WTC11 (cell line): ENCODE results near the gene TRPC4AP. TPM values are rescaled to one million over a fixed set of nuclear protein-coding genes. Genes with fewer than 3 reads are reported as not detected.

ENCODE experiments used
- ATAC-seq: fragments of 200-7000 bp; cut with Tn5 transposase; 2 replicates; pipeline ENCODE4 v1.10.0; 2021; ENCODE audit warnings: mild to moderate bottlenecking, moderate library complexity
- CTCF ChIA-PET: fragments of 300-600 bp; sonication (Branson Sonifier 250); formaldehyde crosslinking; loops from one replicate; lab custom pipeline; 2021; ENCODE audit warnings: antibody characterized with exemption; lab: Charles Lee
- POLR2A ChIA-PET: fragments of 350-600 bp; sonication (Branson Sonifier 250); formaldehyde crosslinking; loops from one replicate; lab custom pipeline; 2021; ENCODE audit warnings: antibody characterized with exemption; lab: Charles Lee
- DNase-seq: peaks from one replicate; pipeline ENCODE4 v3.0.0; 2021; ENCODE audit warnings: low spot score
- H3K27ac Mint-ChIP-seq: 2 replicates; pipeline ENCODE4 v1.8.0; 2021; ENCODE audit warnings: mixed read lengths
- H3K27me3 Mint-ChIP-seq: 2 replicates; pipeline ENCODE4 v1.8.0; 2021; ENCODE audit warnings: low read depth, mild to moderate bottlenecking, moderate library complexity, mixed read lengths
- H3K36me3 Mint-ChIP-seq: 2 replicates; pipeline ENCODE4 v1.8.0; 2021; ENCODE audit warnings: mixed read lengths
- H3K4me1 Mint-ChIP-seq: 2 replicates; pipeline ENCODE4 v1.8.0; 2022; ENCODE audit warnings: mixed read lengths
- H3K4me3 Mint-ChIP-seq: 2 replicates; pipeline ENCODE4 v1.8.0; 2021; ENCODE audit warnings: mild to moderate bottlenecking, moderate library complexity, mixed read lengths
- H3K9me3 Mint-ChIP-seq: 2 replicates; pipeline ENCODE4 v1.8.0; 2021; ENCODE audit warnings: mixed read lengths
- FOXP1 ChIP-seq: sonication (generic); formaldehyde crosslinking; IDR thresholded peaks from 2 replicates; pipeline ENCODE4 v1.8.0; 2022; ENCODE audit warnings: missing genetic modification reagents, mild to moderate bottlenecking, moderate library complexity, borderline replicate concordance
- GABPB1 ChIP-seq: sonication (generic); formaldehyde crosslinking; IDR thresholded peaks from 2 replicates; pipeline ENCODE4 v1.8.1; 2023; ENCODE audit warnings: mild to moderate bottlenecking, missing genetic modification reagents
- GRHL2 ChIP-seq: fragments of 250-450 bp; sonication (Bioruptor Pico); IDR thresholded peaks from 2 replicates; pipeline ENCODE4 v1.8.0; 2022; ENCODE audit warnings: mild to moderate bottlenecking, moderate library complexity; ENCODE audit not compliant: insufficient replicate concordance, severe bottlenecking
- JUN ChIP-seq: sonication (generic); formaldehyde crosslinking; IDR thresholded peaks from 2 replicates; pipeline ENCODE4 v1.8.0; 2023; ENCODE audit warnings: mild to moderate bottlenecking, missing genetic modification reagents
- MXD4 ChIP-seq: fragments of 250-450 bp; sonication (Bioruptor Pico); IDR thresholded peaks from 2 replicates; pipeline ENCODE4 v1.8.0; 2021; ENCODE audit warnings: mild to moderate bottlenecking, moderate library complexity, borderline replicate concordance
- NFATC4 ChIP-seq: fragments of 250-450 bp; sonication (Bioruptor Pico); IDR thresholded peaks from 2 replicates; pipeline ENCODE4 v1.9.0; 2021; ENCODE audit warnings: mild to moderate bottlenecking
- NFE2L1 ChIP-seq: sonication (generic); formaldehyde crosslinking; IDR thresholded peaks from 2 replicates; pipeline ENCODE4 v1.8.1; 2023; ENCODE audit warnings: missing genetic modification reagents
- NFYB ChIP-seq: sonication (generic); formaldehyde crosslinking; conservative IDR thresholded peaks from 2 replicates; pipeline ENCODE4 v1.8.0; 2022; ENCODE audit warnings: low read depth, missing genetic modification reagents
- OVOL2 ChIP-seq: fragments of 250-450 bp; sonication (Bioruptor Pico); IDR thresholded peaks from 2 replicates; pipeline ENCODE4 v1.9.0; 2021; ENCODE audit warnings: mild to moderate bottlenecking, borderline replicate concordance
- PRRX2 ChIP-seq: fragments of 250-450 bp; sonication (Bioruptor Pico); IDR thresholded peaks from 2 replicates; pipeline ENCODE4 v1.8.0; 2021; ENCODE audit warnings: mild to moderate bottlenecking
- SMAD4 ChIP-seq: sonication (generic); formaldehyde crosslinking; IDR thresholded peaks from 2 replicates; pipeline ENCODE4 v1.8.0; 2022; ENCODE audit warnings: mild to moderate bottlenecking, missing genetic modification reagents
- SOX15 ChIP-seq: fragments of 250-450 bp; sonication (Bioruptor Pico); IDR thresholded peaks from 2 replicates; pipeline ENCODE4 v1.9.0; 2021; ENCODE audit warnings: mild to moderate bottlenecking
- TEAD1 ChIP-seq: sonication (generic); formaldehyde crosslinking; IDR thresholded peaks from 2 replicates; pipeline ENCODE4 v1.8.0; 2022; ENCODE audit warnings: mild to moderate bottlenecking, missing genetic modification reagents
- TP53 ChIP-seq: sonication (generic); formaldehyde crosslinking; IDR thresholded peaks from 2 replicates; pipeline ENCODE4 v1.8.1; 2023; ENCODE audit warnings: mild to moderate bottlenecking, missing genetic modification reagents
- ZNF232 ChIP-seq: sonication (generic); formaldehyde crosslinking; IDR thresholded peaks from 2 replicates; pipeline ENCODE4 v1.8.0; 2022; ENCODE audit warnings: mild to moderate bottlenecking, missing genetic modification reagents
- ZNF317 ChIP-seq: sonication (generic); formaldehyde crosslinking; IDR thresholded peaks from 2 replicates; pipeline ENCODE4 v1.8.1; 2023; ENCODE audit warnings: low read depth, mild to moderate bottlenecking, moderate library complexity, missing genetic modification reagents, borderline replicate concordance
- total RNA-seq: library from RNA; stranded (reverse); gene quantifications from 3 replicates; pipeline ENCODE4 v1.2.3, GENCODE V29; 2021
- TF ChIP-seq, protein P1 (sequence below): sonication (generic); formaldehyde crosslinking; conservative IDR thresholded peaks from 2 replicates; pipeline ENCODE4 v1.8.1; 2022; ENCODE audit warnings: mild to moderate bottlenecking, missing genetic modification reagents
- TF ChIP-seq, protein P2 (sequence below): sonication (generic); formaldehyde crosslinking; IDR thresholded peaks from 2 replicates; pipeline ENCODE4 v1.8.1; 2023; ENCODE audit warnings: mild to moderate bottlenecking, missing genetic modification reagents
- TF ChIP-seq, protein P3 (sequence below): fragments of 200-600 bp; IDR thresholded peaks from 2 replicates; pipeline ENCODE4 v1.8.0; 2022; ENCODE audit warnings: antibody characterized with exemption
- TF ChIP-seq, protein P4 (sequence below): fragments of 250-450 bp; sonication (Bioruptor Pico); IDR thresholded peaks from 2 replicates; pipeline ENCODE4 v2.1.2; 2022; ENCODE audit warnings: mild to moderate bottlenecking, moderate library complexity
- TF ChIP-seq, protein P5 (sequence below): sonication (generic); formaldehyde crosslinking; IDR thresholded peaks from 2 replicates; pipeline ENCODE4 v1.8.0; 2023; ENCODE audit warnings: missing genetic modification reagents, mild to moderate bottlenecking, borderline replicate concordance
- TF ChIP-seq, protein P6 (sequence below): sonication (generic); formaldehyde crosslinking; IDR thresholded peaks from 2 replicates; pipeline ENCODE4 v1.8.1; 2022; ENCODE audit warnings: low read depth, missing genetic modification reagents, borderline replicate concordance

Gene TRPC4AP
- total RNA-seq, 1 experiment from 2014 or later = 73.8 TPM

DNA sequence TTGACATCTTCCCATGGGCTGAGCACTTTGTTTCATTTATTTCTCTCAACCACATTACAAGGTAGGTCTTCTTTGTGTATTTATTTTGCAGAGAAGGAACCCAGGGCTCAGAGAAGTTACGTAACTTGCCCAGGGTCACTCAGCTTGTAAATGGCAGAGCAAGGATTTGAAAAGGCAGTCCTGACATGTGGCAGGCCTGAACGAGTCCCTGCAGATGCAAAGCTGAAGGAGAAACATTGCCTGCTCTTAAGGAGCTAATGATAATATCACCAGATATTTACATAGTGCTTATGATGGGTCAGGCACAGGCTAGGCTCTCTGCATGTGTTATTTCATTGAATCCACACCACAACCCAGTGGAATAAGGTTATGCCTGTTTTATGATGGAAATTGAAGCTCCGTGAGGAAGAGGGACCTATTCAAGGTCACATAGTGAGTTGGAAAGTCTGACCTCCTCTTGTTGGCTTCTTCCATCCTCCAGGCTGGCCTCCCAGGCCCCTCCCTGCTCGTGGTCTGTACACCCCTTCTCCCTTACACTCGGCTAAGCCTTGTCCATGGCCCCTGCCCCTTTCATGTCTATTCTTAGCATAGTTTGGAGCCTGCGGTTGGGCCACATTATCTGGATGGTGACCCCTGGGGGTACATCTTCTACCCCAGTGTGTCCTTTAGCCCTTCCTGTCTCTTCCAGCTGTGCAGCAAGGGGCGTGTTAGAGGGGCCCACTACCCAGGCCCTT, 124.4 kb downstream of the TRPC4AP start:
- ATAC-seq (no peak), DNase-seq (no peak)
- TF ChIP-seq PRRX2 (CRISPR knock-in tag) (no peak), TP53 (CRISPR knock-in tag) (no peak), NFATC4 (CRISPR knock-in tag) (no peak), SOX15 (no peak), MXD4 (CRISPR knock-in tag) (no peak), SMAD4 (CRISPR knock-in tag) (no peak), ZNF317 (no peak)
- TF ChIP-seq, protein P1, sequence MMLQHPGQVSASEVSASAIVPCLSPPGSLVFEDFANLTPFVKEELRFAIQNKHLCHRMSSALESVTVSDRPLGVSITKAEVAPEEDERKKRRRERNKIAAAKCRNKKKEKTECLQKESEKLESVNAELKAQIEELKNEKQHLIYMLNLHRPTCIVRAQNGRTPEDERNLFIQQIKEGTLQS = no peak
- ChIA-PET CTCF (interaction anchor here (1.0 to 2.8 kb wide), 3 partner anchors 12 to 128 kb away, joined by 3 to 10 read pairs (median 4); partner anchors contain the start of genes ACSS2, GSS and MYH7B), POLR2A (no interaction called here)
- Mint-ChIP-seq H3K27me3 (no peaks in the 10 kb centered on the region), H3K9me3 (no peaks in the 10 kb centered on the region), H3K27ac (no peak overlapping the region), H3K4me1 (peaks cover 12% of the 10 kb centered on the region), H3K36me3 (no peaks in the 10 kb centered on the region), H3K4me3 (no peak overlapping the region)

DNA sequence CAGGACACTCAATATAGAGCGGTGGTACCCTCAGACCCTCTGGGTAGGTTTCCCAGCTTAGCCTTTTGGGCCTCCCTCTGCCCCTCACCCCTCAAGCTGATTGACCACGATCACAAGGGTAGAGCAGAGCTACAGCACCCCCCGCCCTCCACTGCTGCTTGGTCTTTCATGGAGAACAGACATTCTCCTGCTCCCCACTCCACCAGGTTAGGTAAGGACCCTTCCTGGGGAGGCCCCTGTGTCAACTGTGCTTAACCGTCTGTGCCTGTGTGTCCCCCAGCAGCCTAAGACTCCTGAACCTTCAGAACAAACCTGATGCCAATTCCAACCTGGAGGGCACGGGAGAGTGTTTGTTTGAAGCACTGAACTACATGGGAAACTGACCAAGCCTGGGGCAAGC, 125.2 kb downstream of the TRPC4AP start:
- DNase-seq = no peak
- no peak for ATAC-seq
- no peak overlapping the region for H3K4me3 Mint-ChIP-seq
- H3K27me3 Mint-ChIP-seq = no peaks in the 10 kb centered on the region
- H3K9me3 Mint-ChIP-seq = no peaks in the 10 kb centered on the region
- POLR2A ChIA-PET = no interaction called here
- CTCF ChIA-PET = interaction anchor here (1.0 to 2.8 kb wide), 3 partner anchors 12 to 129 kb away, joined by 3 to 10 read pairs (median 4); partner anchors contain the start of genes ACSS2, GSS and MYH7B
- H3K4me1 Mint-ChIP-seq = peaks cover 10% of the 10 kb centered on the region
- no peaks in the 10 kb centered on the region for H3K36me3 Mint-ChIP-seq
- no peak overlapping the region for H3K27ac Mint-ChIP-seq
- no peak for TF ChIP-seq FOXP1
- no peak for TF ChIP-seq NFE2L1
- no peak for TF ChIP-seq JUN (CRISPR knock-in tag)
- TF ChIP-seq, protein P2, sequence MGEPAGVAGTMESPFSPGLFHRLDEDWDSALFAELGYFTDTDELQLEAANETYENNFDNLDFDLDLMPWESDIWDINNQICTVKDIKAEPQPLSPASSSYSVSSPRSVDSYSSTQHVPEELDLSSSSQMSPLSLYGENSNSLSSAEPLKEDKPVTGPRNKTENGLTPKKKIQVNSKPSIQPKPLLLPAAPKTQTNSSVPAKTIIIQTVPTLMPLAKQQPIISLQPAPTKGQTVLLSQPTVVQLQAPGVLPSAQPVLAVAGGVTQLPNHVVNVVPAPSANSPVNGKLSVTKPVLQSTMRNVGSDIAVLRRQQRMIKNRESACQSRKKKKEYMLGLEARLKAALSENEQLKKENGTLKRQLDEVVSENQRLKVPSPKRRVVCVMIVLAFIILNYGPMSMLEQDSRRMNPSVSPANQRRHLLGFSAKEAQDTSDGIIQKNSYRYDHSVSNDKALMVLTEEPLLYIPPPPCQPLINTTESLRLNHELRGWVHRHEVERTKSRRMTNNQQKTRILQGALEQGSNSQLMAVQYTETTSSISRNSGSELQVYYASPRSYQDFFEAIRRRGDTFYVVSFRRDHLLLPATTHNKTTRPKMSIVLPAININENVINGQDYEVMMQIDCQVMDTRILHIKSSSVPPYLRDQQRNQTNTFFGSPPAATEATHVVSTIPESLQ (CRISPR knock-in tag) = no peak
- TF ChIP-seq GRHL2 (CRISPR knock-in tag) = no peak
- no peak for TF ChIP-seq OVOL2 (CRISPR knock-in tag)
- no peak for TF ChIP-seq NFYB (CRISPR knock-in tag)
- no peak for TF ChIP-seq ZNF317
- TF ChIP-seq, protein P3, sequence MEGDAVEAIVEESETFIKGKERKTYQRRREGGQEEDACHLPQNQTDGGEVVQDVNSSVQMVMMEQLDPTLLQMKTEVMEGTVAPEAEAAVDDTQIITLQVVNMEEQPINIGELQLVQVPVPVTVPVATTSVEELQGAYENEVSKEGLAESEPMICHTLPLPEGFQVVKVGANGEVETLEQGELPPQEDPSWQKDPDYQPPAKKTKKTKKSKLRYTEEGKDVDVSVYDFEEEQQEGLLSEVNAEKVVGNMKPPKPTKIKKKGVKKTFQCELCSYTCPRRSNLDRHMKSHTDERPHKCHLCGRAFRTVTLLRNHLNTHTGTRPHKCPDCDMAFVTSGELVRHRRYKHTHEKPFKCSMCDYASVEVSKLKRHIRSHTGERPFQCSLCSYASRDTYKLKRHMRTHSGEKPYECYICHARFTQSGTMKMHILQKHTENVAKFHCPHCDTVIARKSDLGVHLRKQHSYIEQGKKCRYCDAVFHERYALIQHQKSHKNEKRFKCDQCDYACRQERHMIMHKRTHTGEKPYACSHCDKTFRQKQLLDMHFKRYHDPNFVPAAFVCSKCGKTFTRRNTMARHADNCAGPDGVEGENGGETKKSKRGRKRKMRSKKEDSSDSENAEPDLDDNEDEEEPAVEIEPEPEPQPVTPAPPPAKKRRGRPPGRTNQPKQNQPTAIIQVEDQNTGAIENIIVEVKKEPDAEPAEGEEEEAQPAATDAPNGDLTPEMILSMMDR = no peak
- no peak for TF ChIP-seq ZNF232 (CRISPR knock-in tag)
- TF ChIP-seq, protein P4, sequence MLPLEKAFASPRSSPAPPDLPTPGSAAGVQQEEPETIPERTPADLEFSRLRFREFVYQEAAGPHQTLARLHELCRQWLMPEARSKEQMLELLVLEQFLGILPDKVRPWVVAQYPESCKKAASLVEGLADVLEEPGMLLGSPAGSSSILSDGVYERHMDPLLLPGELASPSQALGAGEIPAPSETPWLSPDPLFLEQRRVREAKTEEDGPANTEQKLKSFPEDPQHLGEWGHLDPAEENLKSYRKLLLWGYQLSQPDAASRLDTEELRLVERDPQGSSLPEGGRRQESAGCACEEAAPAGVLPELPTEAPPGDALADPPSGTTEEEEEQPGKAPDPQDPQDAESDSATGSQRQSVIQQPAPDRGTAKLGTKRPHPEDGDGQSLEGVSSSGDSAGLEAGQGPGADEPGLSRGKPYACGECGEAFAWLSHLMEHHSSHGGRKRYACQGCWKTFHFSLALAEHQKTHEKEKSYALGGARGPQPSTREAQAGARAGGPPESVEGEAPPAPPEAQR (CRISPR knock-in tag) = no peak
- TF ChIP-seq, protein P5, sequence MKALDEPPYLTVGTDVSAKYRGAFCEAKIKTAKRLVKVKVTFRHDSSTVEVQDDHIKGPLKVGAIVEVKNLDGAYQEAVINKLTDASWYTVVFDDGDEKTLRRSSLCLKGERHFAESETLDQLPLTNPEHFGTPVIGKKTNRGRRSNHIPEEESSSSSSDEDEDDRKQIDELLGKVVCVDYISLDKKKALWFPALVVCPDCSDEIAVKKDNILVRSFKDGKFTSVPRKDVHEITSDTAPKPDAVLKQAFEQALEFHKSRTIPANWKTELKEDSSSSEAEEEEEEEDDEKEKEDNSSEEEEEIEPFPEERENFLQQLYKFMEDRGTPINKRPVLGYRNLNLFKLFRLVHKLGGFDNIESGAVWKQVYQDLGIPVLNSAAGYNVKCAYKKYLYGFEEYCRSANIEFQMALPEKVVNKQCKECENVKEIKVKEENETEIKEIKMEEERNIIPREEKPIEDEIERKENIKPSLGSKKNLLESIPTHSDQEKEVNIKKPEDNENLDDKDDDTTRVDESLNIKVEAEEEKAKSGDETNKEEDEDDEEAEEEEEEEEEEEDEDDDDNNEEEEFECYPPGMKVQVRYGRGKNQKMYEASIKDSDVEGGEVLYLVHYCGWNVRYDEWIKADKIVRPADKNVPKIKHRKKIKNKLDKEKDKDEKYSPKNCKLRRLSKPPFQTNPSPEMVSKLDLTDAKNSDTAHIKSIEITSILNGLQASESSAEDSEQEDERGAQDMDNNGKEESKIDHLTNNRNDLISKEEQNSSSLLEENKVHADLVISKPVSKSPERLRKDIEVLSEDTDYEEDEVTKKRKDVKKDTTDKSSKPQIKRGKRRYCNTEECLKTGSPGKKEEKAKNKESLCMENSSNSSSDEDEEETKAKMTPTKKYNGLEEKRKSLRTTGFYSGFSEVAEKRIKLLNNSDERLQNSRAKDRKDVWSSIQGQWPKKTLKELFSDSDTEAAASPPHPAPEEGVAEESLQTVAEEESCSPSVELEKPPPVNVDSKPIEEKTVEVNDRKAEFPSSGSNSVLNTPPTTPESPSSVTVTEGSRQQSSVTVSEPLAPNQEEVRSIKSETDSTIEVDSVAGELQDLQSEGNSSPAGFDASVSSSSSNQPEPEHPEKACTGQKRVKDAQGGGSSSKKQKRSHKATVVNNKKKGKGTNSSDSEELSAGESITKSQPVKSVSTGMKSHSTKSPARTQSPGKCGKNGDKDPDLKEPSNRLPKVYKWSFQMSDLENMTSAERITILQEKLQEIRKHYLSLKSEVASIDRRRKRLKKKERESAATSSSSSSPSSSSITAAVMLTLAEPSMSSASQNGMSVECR = no peak
- no peak for TF ChIP-seq TEAD1 (CRISPR knock-in tag)
- no peak for TF ChIP-seq GABPB1 (CRISPR knock-in tag)
- TF ChIP-seq, protein P6, sequence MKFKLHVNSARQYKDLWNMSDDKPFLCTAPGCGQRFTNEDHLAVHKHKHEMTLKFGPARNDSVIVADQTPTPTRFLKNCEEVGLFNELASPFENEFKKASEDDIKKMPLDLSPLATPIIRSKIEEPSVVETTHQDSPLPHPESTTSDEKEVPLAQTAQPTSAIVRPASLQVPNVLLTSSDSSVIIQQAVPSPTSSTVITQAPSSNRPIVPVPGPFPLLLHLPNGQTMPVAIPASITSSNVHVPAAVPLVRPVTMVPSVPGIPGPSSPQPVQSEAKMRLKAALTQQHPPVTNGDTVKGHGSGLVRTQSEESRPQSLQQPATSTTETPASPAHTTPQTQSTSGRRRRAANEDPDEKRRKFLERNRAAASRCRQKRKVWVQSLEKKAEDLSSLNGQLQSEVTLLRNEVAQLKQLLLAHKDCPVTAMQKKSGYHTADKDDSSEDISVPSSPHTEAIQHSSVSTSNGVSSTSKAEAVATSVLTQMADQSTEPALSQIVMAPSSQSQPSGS (CRISPR knock-in tag) = no peak
